Measurements from ENCODE around the gene CSNK1A1.
"Not testable (repeated sequence)": the region's sequence is repeated elsewhere in the genome, so short reads cannot be mapped to it uniquely, and the experiment has no call there.

CSNK1A1 gene

GRCh38 chr5:149575131-149575530 is 23.9 kb upstream of the CSNK1A1 start:
- FAIRE-seq (no peak), DNase-seq (ENCODE audit: low spot score) (no peak)

GRCh38 chr5:149572576-149573231 is 21.5 kb upstream of the CSNK1A1 start:
- DNase-seq (ENCODE audit: low spot score) (no peak), FAIRE-seq (no peak)

GRCh38 chr5:149572170-149572569 is 20.9 kb upstream of the CSNK1A1 start:
- FAIRE-seq (no peak), DNase-seq (ENCODE audit: low spot score) (no peak)

GRCh38 chr5:149567226-149567625 is 16.0 kb upstream of the CSNK1A1 start:
- DNase-seq (ENCODE audit: low spot score) (no peak), FAIRE-seq (no peak)

GRCh38 chr5:149564542-149565140 is 13.4 kb upstream of the CSNK1A1 start:
- FAIRE-seq (peak; percentile 86), DNase-seq (ENCODE audit: low spot score) (peak; percentile 75)

- FAIRE-seq (no peak), DNase-seq (ENCODE audit: low spot score) (no peak)
Measured at GRCh38 chr5:149563466-149563865, 12.2 kb upstream of the CSNK1A1 start.

GRCh38 chr5:149561848-149562247 is 10.6 kb upstream of the CSNK1A1 start:
- FAIRE-seq (peak; percentile 55), DNase-seq (ENCODE audit: low spot score) (peak; percentile 83)

- DNase-seq (ENCODE audit: low spot score) (no peak), FAIRE-seq (no peak)
Measured at GRCh38 chr5:149559706-149560105, 8.5 kb upstream of the CSNK1A1 start.

- DNase-seq (ENCODE audit: low spot score): no peak
- no peak for FAIRE-seq
Measured at GRCh38 chr5:149552553-149553160, 1.4 kb upstream of the CSNK1A1 start.

- FAIRE-seq: no peak
- DNase-seq (ENCODE audit: low spot score): no peak
Measured at GRCh38 chr5:149552038-149552494, 827 bp upstream of the CSNK1A1 start.

GRCh38 chr5:149550594-149551226 is 529 bp downstream of the CSNK1A1 start:
- no peak for FAIRE-seq

GRCh38 chr5:149550268-149550583 is 1.0 kb downstream of the CSNK1A1 start:
- DNase-seq (ENCODE audit: low spot score): no peak
- no peak for FAIRE-seq

More at GRCh38 chr5:149550594-149551226, 529 bp downstream of the CSNK1A1 start:
- peak; percentile 4 for DNase-seq (ENCODE audit: low spot score)

GRCh38 chr5:149549461-149550267 is 1.6 kb downstream of the CSNK1A1 start:
- DNase-seq (ENCODE audit: low spot score) (peak; percentile 15), FAIRE-seq (no peak)

- no peak for DNase-seq (ENCODE audit: low spot score)
- no peak for FAIRE-seq
Measured at GRCh38 chr5:149546974-149547373, 4.3 kb downstream of the CSNK1A1 start.

- DNase-seq (ENCODE audit: low spot score): no peak
- no peak for FAIRE-seq
Measured at GRCh38 chr5:149545327-149545726, 5.9 kb downstream of the CSNK1A1 start.

GRCh38 chr5:149544028-149544420 is 7.2 kb downstream of the CSNK1A1 start:
- DNase-seq (ENCODE audit: low spot score) (no peak), FAIRE-seq (no peak)

- DNase-seq (ENCODE audit: low spot score) (no peak), FAIRE-seq (no peak)
Measured at GRCh38 chr5:149543361-149544027, 7.7 kb downstream of the CSNK1A1 start.

GRCh38 chr5:149541893-149542292 is 9.3 kb downstream of the CSNK1A1 start:
- DNase-seq (ENCODE audit: low spot score): no peak
- FAIRE-seq: no peak

GRCh38 chr5:149540089-149540488 is 11.2 kb downstream of the CSNK1A1 start:
- FAIRE-seq: no peak
- no peak for DNase-seq (ENCODE audit: low spot score)

GRCh38 chr5:149537374-149537975 is 13.8 kb downstream of the CSNK1A1 start:
- DNase-seq (ENCODE audit: low spot score) (no peak), FAIRE-seq (no peak)

- FAIRE-seq: not testable (repeated sequence)
Measured at GRCh38 chr5:149535787-149536186, 15.5 kb downstream of the CSNK1A1 start.

More at GRCh38 chr5:149535787-149536186, 15.5 kb downstream of the CSNK1A1 start:
- not testable (repeated sequence) for DNase-seq (ENCODE audit: low spot score)
